MCF 10A (cell line): Measurements from ENCODE around the gene CAPN3. TPM values are rescaled to one million over a fixed set of nuclear protein-coding genes. Genes with fewer than 3 reads are reported as not detected.

Source experiments
- BruUV-seq: library from RNA; stranded (reverse); fragments of 400-500 nt; replicated peaks from 2 replicates; lab custom pipeline; 2021; lab: Mats Ljungman, UMichigan
- CTCF ChIA-PET: fragments of 300-600 bp; sonication (Branson Sonifier 250); formaldehyde crosslinking; extraction: SDS; loops from one replicate; lab custom pipeline; 2021; ENCODE audit warnings: antibody characterized with exemption, inconsistent platforms; lab: Yijun Ruan, JAX
- POLR2A ChIA-PET: fragments of 300-600, 350-650 bp; sonication (Branson Sonifier 250); formaldehyde crosslinking; extraction: SDS; loops from one replicate; lab custom pipeline; 2020; ENCODE audit warnings: antibody characterized with exemption, inconsistent platforms; lab: Yijun Ruan, JAX
- DNase-seq: peaks from one replicate; pipeline ENCODE4 v3.0.0-alpha.2; 2018; ENCODE audit not compliant: unreplicated experiment
- H3K27ac Mint-ChIP-seq: one replicate; pipeline ENCODE4 v1.8.0; 2022; ENCODE audit warnings: mild to moderate bottlenecking, low read depth, mixed read lengths; ENCODE audit not compliant: unreplicated experiment
- H3K27me3 Mint-ChIP-seq: one replicate; pipeline ENCODE4 v1.8.0; 2022; ENCODE audit warnings: mixed read lengths; ENCODE audit not compliant: insufficient read depth, unreplicated experiment
- H3K36me3 Mint-ChIP-seq: one replicate; pipeline ENCODE4 v1.8.0; 2022; ENCODE audit warnings: mild to moderate bottlenecking, moderate library complexity, mixed read lengths; ENCODE audit not compliant: insufficient read depth, unreplicated experiment
- H3K4me1 Mint-ChIP-seq: one replicate; pipeline ENCODE4 v1.8.0; 2022; ENCODE audit warnings: mixed read lengths; ENCODE audit not compliant: insufficient read depth, unreplicated experiment
- H3K4me3 Mint-ChIP-seq: one replicate; pipeline ENCODE4 v1.8.0; 2022; ENCODE audit warnings: mild to moderate bottlenecking, moderate library complexity, mixed read lengths; ENCODE audit not compliant: unreplicated experiment
- H3K9me3 Mint-ChIP-seq: one replicate; pipeline ENCODE4 v1.8.0; 2022; ENCODE audit warnings: mixed read lengths; ENCODE audit not compliant: unreplicated experiment
- intact Hi-C: fragments of 100-400 bp; cut with micrococcal nuclease; formaldehyde crosslinking; loops from 2 replicates; pipeline ENCODE4 v1.14.1; 2022
- total RNA-seq: library from RNA; stranded (reverse); gene quantifications from 2 replicates; pipeline ENCODE4 v1.2.3, GENCODE V29; 2022
- TF ChIP-seq, protein P1 (sequence below): fragments of 200-600 bp; IDR thresholded peaks from one replicate; pipeline ENCODE4 v1.8.0; 2022; ENCODE audit warnings: antibody characterized with exemption, mild to moderate bottlenecking; ENCODE audit not compliant: unreplicated experiment

CAPN3 gene
- total RNA-seq, 1 experiment from 2014 or later, result 4.7 TPM

- intact Hi-C loops, result loop anchor here (10.0 kb wide), 1 partner anchor 110 kb away; the partner anchor contains the start of genes GANC and TMEM87A
- POLR2A ChIA-PET, result no interaction called here
- H3K4me3 Mint-ChIP-seq, result no peak overlapping the region
- TF ChIP-seq, protein P1, sequence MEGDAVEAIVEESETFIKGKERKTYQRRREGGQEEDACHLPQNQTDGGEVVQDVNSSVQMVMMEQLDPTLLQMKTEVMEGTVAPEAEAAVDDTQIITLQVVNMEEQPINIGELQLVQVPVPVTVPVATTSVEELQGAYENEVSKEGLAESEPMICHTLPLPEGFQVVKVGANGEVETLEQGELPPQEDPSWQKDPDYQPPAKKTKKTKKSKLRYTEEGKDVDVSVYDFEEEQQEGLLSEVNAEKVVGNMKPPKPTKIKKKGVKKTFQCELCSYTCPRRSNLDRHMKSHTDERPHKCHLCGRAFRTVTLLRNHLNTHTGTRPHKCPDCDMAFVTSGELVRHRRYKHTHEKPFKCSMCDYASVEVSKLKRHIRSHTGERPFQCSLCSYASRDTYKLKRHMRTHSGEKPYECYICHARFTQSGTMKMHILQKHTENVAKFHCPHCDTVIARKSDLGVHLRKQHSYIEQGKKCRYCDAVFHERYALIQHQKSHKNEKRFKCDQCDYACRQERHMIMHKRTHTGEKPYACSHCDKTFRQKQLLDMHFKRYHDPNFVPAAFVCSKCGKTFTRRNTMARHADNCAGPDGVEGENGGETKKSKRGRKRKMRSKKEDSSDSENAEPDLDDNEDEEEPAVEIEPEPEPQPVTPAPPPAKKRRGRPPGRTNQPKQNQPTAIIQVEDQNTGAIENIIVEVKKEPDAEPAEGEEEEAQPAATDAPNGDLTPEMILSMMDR, result no peak
- BruUV-seq, result no TSS peak
- no peak overlapping the region for H3K27ac Mint-ChIP-seq
- no peaks in the 10 kb centered on the region for H3K4me1 Mint-ChIP-seq
- no peak for DNase-seq
- H3K27me3 Mint-ChIP-seq, result no peaks in the 10 kb centered on the region
- CTCF ChIA-PET, result interaction anchor here (1.6 kb wide), 1 partner anchor 8 kb away, joined by 3 read pairs; no protein-coding TSS in a partner anchor
- no peaks in the 10 kb centered on the region for H3K9me3 Mint-ChIP-seq
- H3K36me3 Mint-ChIP-seq, result no peaks in the 10 kb centered on the region
Observed at GRCh38 chr15:42384597-42384996, 25.3 kb downstream of the CAPN3 start.

- CTCF ChIA-PET, result interaction anchor here (1.6 kb wide), 1 partner anchor 9 kb away, joined by 3 read pairs; no protein-coding TSS in a partner anchor
- DNase-seq, result peak; percentile 60
- H3K4me1 Mint-ChIP-seq, result no peaks in the 10 kb centered on the region
- POLR2A ChIA-PET, result interaction anchor here (0.6 kb wide), 1 partner anchor 53 kb away, joined by 3 read pairs; no protein-coding TSS in a partner anchor
- BruUV-seq, result no TSS peak
- no peaks in the 10 kb centered on the region for H3K36me3 Mint-ChIP-seq
- no peaks in the 10 kb centered on the region for H3K9me3 Mint-ChIP-seq
- no peak overlapping the region for H3K4me3 Mint-ChIP-seq
- no peaks in the 10 kb centered on the region for H3K27me3 Mint-ChIP-seq
- TF ChIP-seq, protein P1, result peak; percentile 43
- H3K27ac Mint-ChIP-seq, result no peak overlapping the region
- intact Hi-C loops, result loop anchor here (10.0 kb wide), 1 partner anchor 111 kb away; the partner anchor contains the start of genes GANC and TMEM87A
Observed at GRCh38 chr15:42385206-42385979, 26.1 kb downstream of the CAPN3 start.

GRCh38 chr15:42385980-42386700, 26.8 kb downstream of the CAPN3 start:
- TF ChIP-seq, protein P1, result no peak
- Mint-ChIP-seq H3K4me3 (no peak overlapping the region), H3K4me1 (no peaks in the 10 kb centered on the region), H3K27me3 (no peaks in the 10 kb centered on the region), H3K27ac (no peak overlapping the region), H3K36me3 (no peaks in the 10 kb centered on the region), H3K9me3 (no peaks in the 10 kb centered on the region)
- BruUV-seq, result no TSS peak
- ChIA-PET CTCF (interaction anchor here (1.6 kb wide), 1 partner anchor 10 kb away, joined by 3 read pairs; no protein-coding TSS in a partner anchor), POLR2A (interaction anchor here (0.6 kb wide), 1 partner anchor 54 kb away, joined by 3 read pairs; no protein-coding TSS in a partner anchor)
- intact Hi-C loops, result loop anchor here (10.0 kb wide), 1 partner anchor 111 kb away; the partner anchor contains the start of genes GANC and TMEM87A
- no peak for DNase-seq
